ENCODE measurements around the gene BTBD1.
"Not testable (repeated sequence)": the region's sequence is repeated elsewhere in the genome, so short reads cannot be mapped to it uniquely, and the experiment has no call there.

Gene BTBD1

DNA sequence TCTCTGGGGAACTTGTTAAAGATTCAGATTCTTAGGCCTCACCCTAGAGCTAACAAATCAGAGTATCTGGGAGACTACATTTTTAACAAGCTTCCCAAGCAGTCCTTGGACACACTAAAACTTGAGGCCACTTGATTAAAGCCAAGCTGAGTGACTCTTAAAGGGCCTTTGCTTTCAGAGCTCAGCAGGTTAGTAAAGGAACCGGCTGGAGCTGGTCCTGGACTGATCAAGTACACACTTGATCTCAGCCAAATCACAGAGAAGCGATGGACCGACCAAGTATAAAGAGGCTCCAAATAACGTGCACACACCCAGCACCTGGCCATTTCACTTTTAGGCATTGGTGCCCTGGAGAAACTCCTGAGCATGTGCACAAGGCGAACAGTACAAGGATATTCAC, 27.5 kb upstream of the BTBD1 start:
- no peak for DNase-seq (ENCODE audit: low read depth in 2 of 2, low spot score in 1 of 2)

DNA sequence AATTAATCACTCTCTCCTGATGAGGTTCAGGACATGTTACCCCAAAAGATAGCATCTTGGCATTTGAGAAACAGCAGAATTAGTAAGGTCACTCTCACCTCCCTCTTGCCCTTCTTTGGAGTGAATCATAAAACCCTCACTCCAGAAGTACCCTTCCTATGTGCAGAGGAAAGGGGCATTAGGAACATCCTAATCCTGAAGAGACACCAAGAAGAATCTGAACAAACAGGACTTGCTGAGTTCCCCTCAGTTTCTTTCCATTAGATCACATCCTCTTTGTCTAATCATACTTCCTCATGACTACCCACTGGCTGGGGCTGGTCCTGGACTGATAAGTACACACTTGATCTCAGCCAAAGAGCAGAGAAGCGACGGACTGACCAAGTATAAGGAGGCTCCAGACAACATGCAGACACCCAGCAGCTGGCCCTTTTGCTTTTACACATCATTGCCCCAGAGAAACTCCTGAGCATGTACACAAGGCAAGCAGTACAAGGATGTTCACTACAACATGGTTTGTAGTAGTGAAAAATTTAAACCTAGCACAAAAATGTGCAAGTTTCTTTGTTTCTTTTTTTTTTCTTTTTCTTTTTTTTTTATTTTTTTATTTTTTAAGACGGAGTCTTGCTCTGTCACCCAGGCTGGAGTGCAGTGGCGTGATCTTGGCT, 25.4 kb upstream of the BTBD1 start:
- DNase-seq (ENCODE audit: low read depth in 2 of 2, low spot score in 1 of 2) = no peak

DNA sequence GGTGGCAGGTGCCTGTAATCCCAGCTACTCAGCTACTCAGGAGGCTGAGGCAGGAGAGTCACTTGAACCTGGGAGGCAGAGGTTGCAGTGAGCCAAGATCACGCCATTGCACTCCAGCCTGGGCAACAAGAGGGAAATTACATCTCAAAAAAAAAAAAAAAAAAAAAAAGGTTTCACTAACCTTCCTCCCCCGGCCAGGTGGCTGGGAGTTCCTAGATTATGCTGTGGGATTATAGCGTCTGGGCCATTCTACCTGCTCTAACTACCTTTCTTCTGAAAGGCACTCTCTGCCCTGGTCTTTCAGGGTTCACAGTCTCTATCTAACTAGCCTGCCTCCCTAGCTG, 24.9 kb upstream of the BTBD1 start:
- not testable (repeated sequence) for DNase-seq (ENCODE audit: low read depth in 2 of 2, low spot score in 1 of 2)

DNA sequence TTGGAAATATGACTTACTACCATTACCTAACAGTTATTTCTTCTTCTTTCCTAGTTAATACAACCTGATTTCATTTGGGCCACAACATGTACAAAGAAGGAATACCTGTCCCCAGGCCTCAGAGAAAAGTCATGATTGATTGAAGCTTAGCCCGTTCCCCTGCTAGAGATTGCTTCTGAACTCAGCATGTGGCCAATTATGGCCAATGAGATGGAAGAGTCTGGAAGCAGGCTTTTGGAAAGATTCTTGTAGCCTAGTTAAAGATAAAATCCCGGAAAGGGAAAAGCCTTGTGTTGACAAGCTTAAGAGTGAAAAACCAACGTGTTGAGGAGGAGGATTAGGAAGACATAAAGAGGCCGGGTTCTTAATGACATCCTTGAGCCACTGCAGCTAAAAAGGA, 23.4 kb upstream of the BTBD1 start:
- DNase-seq (ENCODE audit: low read depth in 2 of 2, low spot score in 1 of 2) = no peak

DNA sequence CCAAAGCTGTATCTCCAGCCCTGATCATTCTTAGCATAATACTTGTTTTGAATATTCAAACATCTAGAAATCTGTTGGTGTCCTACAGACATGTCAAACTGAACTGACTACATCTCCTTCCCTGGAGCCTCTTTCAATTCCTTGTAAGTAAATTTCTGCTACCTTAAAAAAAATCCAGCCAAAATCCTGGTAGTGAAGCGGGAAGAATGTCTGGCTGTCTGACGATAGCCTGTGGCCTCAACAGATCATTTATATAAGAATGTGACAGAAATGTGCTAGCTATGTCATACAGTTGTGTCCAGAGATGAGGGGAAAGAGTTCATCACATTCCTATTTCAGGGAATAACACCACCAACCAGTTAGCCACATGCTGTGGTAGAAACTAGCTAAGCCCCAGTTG, 21.8 kb upstream of the BTBD1 start:
- DNase-seq (ENCODE audit: low read depth in 2 of 2, low spot score in 1 of 2) = no peak

DNA sequence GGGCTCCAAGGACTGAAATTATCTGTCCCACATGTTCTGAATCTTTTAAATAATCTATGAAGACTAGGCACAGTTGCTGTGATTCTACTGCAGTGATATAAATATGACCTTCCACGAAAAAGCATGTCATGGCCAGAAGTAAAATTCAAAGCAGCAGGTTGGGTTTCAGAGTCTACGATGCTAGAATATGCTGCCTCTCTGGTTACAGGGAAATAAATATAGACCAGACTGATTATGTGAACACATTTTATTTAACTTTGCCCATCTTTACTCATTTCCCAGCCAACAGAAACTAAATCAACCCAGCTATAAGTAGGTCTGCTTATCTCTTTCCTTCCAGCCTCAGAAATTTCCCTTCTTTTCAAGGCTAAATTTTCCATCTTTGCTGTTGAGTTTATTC, 20.5 kb upstream of the BTBD1 start:
- no peak for DNase-seq (ENCODE audit: low read depth in 2 of 2, low spot score in 1 of 2)

DNA sequence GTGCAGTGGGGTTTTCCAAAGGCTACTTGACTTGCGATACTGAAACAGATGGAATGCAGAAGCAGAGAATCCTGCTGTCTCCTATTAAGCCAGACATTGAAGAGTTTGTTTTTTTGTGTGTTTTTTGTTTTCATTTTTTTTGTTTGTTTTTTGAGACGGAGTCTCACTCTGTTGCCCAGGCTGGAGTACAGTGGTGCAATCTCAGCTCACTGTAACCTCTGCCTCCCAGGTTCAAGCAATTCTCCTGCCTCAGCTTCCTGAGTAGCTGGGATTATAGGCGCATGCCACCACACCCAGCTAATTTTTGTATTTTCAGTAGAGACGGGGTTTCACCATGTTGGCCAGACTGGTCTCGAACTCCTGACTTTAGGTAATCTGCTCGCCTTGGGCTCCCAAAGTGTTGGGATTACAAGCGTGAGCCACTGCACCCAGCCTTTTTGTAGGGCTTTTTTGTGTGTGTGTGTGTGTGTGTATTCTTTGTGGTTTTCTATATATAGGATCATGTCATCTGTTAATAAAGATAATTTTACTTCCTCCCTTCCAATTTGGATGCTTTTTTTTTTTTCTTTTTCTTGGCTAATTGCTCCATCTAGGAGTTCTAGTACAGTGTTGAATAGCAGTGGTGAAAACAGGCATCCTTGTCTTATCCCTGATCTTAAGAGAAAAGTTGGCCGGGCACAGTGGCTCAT, 19.0 kb upstream of the BTBD1 start:
- not testable (repeated sequence) for DNase-seq (ENCODE audit: low read depth in 2 of 2, low spot score in 1 of 2)

DNA sequence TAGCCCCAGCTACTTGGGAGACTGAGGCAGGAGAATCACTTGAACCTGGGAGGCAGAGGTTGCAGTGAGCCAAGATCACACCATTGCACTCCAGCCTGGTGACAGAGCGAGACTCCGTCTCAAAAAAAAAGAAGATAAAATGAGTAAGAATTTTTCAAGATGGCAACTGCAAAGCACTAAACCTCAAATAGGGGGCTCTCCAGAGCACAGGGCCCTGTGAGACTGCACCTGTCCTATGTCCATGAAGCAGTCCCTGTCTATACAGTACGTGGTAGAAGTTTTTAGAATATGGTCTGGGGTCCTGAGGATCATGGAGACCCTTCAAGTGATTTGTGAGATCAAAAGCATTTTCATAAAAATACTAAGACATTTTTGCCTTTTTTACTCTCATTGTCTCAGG, 18.4 kb upstream of the BTBD1 start:
- DNase-seq (ENCODE audit: low read depth in 2 of 2, low spot score in 1 of 2) = not testable (repeated sequence)

DNA sequence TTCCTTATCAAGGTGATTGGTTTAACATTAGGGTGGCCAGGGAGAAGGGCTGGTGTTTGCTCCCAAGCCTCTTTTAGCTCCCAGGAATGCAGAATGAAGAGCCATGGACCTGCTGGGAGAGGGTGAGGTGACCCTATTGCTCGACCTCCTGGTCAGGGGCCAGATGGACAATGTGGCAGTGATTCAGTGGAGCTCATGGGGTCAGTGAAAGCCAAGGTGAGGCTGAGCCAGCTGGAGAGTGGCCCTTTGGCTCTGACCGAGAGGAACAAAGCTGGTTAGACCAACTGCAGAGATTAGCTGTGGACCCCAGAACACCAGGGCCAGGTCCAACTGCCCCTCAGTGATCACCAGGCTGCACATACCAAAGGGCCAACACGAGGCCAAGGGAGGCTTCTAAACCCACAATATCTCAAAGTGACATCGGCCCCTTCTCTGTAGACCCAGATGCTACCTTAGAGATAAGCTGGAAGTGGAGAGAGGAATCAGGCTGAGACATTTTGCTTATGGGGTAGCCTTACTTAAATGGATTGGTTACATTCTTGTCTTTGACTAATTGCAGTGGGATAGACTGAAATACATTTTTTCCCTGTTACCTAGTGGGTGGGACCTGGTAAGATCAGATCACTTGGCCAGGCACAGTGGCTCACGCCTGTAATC, 15.8 kb upstream of the BTBD1 start:
- DNase-seq (ENCODE audit: low read depth in 2 of 2, low spot score in 1 of 2) = no peak

DNA sequence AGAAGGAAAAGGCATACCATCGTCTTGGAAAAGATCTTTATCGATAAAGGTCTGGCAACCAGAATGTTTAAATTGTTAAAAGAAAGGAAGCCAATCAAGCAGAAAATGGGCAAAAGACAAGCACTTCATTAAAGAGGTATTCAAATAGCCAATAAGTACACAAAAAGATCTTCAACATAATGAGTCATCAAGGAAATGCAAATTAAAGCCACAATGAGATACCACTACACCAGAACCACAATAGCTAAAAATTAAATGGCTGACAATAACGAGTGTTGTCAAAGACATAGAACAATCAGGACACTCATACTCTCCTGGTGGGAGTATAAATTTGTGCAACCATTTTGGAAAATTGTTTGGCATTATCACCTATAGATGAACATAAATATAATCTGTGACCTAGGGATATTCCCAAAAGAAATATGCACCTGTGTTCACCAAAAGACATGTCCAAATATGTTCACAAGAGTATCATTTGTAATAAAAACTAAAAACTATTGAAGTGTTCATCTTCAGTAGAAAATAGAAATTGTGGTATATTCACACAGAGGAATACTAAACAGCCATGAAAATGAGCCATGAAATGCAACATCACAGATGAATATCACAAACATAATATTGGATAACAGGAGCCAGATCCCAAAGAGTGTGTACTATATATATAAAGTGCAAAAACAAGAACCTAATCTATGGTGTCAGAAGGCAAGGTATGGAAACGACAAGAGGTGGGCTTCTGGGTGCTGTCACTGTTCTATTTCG, 14.4 kb upstream of the BTBD1 start:
- DNase-seq (ENCODE audit: low read depth in 2 of 2, low spot score in 1 of 2) = no peak

DNA sequence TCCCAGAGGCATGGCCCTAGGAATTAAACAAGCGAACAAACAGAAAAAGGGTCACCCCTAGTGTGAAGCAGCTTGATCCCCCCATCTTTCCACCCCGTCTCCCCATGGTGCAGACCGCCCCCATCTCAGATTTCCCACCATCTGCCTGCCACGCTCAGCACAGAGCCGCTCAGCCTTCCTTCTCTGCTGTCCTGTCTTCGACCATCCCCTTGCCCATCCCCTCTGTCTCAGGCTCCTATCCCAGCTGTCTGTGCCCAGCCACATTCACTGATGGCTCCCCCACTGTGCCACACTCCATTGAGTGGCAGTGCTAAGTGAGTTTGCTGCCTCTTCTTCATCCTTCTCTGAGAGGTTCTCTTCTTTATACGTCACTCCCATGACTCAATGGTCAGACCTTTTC, 11.7 kb upstream of the BTBD1 start:
- DNase-seq (ENCODE audit: low read depth in 2 of 2, low spot score in 1 of 2) = no peak

DNA sequence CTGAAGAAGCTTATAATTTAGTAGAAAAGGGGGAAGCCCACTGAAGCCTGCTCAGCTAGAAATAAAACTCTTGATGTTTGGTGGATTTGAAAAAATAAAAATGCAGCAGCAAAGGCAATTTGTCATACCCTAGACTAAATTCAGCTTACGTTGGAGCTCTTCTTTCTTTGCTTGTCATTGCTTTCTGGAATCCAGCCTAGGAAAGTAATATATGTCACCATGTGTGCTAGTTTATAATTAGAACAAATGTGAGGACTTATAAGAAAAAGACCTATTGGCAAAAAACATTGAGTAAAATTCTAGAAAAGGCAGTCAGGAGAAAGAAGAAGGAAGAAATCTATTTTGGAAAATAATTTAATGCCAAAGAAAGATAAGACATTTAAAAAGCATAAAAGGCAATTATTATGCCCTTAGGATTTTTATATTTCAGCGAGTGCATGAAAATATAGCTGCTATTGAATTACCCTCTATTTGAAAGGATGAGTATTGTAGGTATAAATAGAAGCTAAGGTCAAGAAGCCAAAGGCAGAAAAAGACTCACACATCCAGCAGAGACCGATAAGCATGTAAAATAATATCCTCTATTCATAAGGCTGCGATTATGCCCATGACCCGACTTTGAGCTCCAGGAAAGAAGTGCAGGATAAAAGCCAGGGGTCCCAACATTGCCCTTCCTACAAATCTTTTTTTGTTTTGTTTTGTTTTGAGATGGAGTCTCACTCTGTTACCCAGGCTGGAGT, 10.6 kb upstream of the BTBD1 start:
- DNase-seq (ENCODE audit: low read depth in 2 of 2, low spot score in 1 of 2) = no peak

DNA sequence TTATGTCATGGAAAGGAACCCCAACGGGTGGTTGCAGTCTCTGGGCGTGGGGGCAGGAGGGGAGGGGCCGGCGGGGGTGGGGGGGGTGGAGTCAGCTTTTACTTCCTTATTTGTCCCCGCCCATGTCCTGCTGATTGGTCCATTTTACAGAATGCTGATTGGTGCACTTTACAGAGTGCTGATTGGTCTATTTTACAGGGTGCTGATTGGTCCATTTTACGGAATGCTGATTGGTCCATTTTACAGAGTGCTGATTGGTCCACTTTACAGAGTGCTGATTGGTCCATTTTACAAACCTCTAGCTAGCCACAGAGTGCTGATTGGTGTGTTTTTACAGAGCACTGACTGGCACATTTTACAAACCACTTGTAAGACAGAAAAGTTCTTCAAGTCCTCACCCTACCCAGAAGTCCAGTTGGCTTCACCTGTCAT, 2.2 kb upstream of the BTBD1 start:
- DNase-seq (ENCODE audit: low read depth in 2 of 2, low spot score in 1 of 2) = peak in 1 of 2 donors; percentile 13

DNA sequence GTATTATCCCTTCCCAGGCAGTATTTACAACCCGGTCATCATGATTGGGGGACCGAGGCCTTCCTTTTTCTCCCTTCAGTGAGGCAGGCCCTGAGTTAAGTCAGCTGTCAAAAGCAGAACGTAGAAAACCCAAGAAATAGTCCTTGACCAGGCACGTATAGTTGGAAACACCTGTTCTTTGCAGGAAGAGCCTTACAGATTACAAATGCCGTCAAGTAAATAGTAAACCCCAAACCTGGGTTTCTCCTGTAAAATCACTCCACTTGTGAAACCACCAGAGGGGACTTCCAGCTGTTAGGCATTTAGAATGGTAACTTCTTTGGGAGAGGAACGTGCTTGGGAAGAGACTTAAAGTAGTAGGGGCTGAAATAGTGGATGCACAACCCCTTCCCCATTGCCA, 1.0 kb upstream of the BTBD1 start:
- no peak for DNase-seq (ENCODE audit: low read depth in 2 of 2, low spot score in 1 of 2)

DNA sequence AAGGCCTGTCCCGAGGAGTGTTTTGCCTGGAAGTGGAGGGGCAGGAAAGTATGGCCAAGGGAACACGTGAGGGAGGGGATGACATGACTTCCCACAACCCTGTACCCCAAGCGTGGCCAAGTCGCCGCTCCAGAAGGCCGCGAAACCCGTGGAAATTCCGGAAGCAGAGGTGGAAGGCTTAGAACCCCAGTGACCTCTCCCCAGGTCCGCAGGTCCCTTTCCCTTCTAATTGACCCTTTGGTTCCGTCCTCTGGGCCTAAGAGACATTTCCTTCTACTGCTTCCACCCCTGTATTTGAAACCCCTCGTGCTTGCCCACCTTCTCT, 548 bp upstream of the BTBD1 start:
- no peak for DNase-seq (ENCODE audit: low read depth in 2 of 2, low spot score in 1 of 2)

DNA sequence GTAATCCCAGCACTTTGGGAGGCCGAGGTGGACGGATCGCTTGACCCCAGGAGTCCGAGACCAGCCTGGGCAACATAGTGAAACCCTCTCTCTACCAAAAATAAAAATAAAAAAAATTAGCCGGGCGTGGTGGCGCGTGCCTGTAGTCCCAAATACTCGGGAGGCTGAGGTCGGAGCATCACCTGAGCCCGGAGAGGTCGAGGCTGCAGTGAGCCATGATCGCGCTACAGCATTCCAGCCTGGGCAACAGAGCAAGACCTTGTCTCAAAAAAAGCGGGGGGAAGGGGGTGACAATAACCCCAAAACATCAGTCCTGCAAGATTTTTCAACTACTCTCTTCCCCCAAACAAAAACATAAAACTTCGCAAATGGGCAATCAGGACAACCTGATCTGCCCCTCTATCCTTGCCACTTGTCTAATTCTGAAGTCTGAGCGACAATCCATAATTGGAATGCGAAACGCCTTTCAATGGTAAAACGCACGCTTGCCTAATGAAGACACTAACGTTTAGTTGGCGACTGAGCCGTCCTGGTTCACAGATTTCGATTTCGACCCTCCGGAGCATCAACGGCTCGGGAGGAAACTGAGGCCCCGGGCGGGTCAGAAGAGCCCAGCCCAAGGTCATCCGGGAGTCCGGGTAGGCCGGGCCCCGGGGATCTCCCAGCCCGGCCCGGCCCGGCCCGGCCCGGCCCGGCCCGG, 868 bp downstream of the BTBD1 start:
- DNase-seq (ENCODE audit: low read depth in 2 of 2, low spot score in 1 of 2) = no peak

DNA sequence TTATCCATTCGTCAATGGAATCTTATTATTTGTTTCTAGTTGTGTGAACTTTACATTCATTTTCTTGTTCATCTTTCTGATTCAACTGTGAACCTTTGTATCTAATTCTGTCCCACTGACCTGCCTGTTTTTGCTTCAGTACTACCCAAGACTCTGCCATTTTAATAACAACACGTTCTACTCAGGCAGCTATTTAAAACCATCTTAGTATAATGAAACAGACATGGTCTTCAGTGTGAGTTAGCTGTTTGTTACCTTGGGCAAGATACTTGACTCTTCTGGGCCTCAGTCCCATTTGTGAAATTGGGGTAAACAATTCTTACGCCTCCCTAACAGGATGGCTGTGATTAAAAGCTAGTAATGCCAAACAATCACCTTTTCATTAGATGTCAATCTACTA, 1.6 kb downstream of the BTBD1 start:
- DNase-seq (ENCODE audit: low read depth in 2 of 2, low spot score in 1 of 2) = no peak

DNA sequence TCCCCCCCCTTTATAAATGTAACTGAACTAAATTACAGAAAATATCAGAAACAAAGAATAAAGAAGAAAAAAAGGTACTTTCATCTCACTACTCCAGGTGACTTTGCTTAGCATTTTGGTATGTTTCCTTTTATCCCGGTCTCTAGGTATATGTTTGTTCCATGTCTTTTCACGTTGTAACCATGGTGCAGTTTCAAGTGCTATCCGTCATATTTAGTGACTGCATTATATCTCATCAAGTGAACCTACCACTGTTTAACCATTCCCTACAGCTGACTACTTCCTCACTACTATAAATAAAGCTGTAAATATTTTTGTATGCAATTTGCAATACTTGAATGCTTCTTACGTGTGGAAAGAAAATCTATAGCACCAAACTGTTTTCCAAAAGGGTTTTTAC, 2.2 kb downstream of the BTBD1 start:
- no peak for DNase-seq (ENCODE audit: low read depth in 2 of 2, low spot score in 1 of 2)

DNA sequence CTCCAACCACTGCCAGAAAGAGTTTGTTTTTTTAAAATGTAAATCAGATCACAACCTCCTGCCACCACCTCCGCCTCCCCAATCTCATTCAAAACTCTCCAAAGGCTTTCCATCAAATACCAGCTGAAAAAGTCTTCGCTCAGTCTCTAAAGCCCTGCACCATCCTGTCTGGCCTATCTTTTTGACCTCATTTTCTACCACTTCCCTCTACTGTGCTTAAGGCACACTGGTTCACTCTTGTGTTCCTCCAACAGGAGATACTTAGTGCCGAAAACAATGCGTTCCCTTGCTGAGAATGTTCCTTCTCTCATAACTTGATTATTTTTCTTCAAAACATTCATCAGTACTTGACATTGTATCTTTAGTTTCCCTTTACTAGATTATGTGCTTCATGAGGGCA, 3.5 kb downstream of the BTBD1 start:
- DNase-seq (ENCODE audit: low read depth in 2 of 2, low spot score in 1 of 2) = no peak

DNA sequence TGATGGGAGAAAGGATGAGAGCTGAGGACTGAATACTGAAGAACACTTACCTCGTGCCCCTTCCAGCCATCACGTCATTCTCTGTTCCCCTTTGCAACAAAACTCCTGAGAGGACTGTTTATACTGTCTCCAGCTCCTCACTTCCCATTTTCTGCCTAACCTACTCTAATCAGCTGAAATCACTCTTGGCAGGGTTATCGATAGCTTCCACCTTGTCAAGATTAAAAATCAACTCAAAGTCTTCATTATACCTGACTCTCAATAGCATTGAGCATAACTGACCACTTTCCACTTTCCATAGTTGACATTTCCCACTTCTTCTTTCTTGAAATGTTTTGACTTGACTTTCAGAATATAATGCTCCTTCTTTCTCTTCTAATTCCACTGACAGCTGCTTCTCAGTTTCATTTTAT, 4.3 kb downstream of the BTBD1 start:
- DNase-seq (ENCODE audit: low read depth in 2 of 2, low spot score in 1 of 2) = no peak

DNA sequence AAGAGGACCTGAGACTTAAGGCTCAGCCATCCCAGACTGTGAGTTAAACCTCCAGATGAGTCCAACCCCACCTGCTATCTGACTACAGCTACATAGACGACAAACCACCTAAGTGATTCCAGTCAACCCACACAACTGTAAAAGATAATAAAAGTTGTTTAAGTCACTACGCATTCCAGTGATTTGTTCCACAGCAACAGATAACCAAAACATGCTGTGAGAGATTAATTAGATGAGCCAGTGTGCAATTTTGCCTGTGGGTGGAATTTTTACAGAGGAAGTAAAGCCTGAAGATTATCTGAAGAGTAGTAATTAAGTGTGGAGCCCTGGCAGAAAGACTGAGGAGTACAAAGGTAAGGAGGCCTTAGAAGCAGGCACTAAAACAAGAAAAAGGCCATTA, 5.4 kb downstream of the BTBD1 start:
- DNase-seq (ENCODE audit: low read depth in 2 of 2, low spot score in 1 of 2) = no peak
